HG03175 (cell line): ENCODE results near the gene CFAP53.
A peak's percentile ranks its signal among the peaks of the same experiment; 100 is the strongest.
"Not testable (repeated sequence)": the region's sequence is repeated elsewhere in the genome, so short reads cannot be mapped to it uniquely, and the experiment has no call there.

Source experiments
- ATAC-seq: cut with Tn5 transposase; IDR thresholded peaks from one replicate; pipeline ENCODE4 v1.9.1; 2021; ENCODE audit warnings: mild to moderate bottlenecking, moderate library complexity; ENCODE audit not compliant: unreplicated experiment

Gene CFAP53, protein sequence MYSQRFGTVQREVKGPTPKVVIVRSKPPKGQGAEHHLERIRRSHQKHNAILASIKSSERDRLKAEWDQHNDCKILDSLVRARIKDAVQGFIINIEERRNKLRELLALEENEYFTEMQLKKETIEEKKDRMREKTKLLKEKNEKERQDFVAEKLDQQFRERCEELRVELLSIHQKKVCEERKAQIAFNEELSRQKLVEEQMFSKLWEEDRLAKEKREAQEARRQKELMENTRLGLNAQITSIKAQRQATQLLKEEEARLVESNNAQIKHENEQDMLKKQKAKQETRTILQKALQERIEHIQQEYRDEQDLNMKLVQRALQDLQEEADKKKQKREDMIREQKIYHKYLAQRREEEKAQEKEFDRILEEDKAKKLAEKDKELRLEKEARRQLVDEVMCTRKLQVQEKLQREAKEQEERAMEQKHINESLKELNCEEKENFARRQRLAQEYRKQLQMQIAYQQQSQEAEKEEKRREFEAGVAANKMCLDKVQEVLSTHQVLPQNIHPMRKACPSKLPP

GRCh38 chr18:50266248-50266704 is at the start of gene CFAP53:
Gene CFAP53 (minus strand): TSS chr18:50266495. CDS start chr18:50266404, 91 bp downstream.
- peak; percentile 84 for ATAC-seq

DNA sequence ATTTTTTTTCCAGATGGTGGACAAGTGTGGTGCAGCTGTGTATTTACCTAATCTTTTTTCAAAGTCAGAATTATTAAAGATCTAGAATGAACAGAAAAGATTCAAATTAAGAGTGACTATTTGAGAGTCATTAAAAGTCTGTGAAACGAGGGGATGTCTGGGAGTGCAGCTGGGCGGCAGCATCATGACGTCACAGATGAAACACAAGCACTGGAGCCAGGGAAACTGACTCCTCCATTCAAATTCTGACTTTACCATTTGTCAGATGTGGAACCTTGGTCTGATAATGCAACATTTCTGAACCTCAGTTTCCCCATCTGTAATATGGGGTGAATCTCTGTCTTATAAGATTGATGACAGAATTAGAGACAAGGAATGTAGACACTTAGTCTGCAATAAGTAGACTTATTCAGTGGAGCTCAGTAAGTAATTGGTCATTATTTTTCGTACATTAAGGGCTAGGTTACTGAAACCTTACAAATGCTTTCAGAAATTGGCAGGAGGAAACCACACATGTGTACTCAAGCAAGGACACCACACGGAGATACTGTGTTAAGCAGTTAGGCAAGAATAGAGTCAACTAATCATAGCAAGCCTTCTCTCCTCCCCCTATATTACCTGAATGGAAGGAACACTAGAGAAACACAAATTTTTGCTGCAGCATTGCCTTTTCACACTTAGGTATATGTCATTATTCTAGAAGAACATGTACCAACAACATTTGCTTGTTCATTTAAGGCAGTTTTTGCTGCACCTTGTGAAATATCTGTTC is 49.0 kb upstream of the CFAP53 start:
- ATAC-seq, result peak; percentile 72

GRCh38 chr18:50313873-50314460 is 47.7 kb upstream of the CFAP53 start:
- ATAC-seq, result no peak

DNA sequence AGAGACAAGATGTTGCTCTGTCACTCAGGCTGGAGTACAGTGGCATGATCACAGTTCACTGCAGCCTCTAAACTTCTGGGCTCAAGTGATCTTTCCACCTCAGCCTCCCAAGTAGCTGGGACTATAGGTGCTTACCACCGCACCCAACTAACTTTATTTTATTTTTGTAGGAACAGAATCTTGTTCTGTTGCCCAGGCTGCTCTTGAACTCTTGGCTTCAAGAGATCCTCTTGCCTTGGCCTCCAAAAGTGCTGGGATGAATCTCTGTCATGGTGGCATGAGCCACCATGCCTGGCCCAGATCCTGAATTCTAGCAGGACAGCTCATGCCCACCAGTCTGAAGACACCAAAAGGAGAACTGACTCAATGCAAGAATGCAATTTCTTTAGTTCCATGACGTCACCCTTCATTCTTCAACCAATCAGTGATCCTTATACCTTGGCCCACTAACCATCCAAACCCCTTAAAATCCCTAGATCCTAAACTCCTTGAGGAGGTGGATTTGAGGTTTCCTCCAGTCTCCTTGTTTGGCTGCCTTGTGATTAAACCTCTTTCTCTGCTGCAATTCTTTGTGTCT is 46.8 kb upstream of the CFAP53 start:
- peak; percentile 30 for ATAC-seq

GRCh38 chr18:50312296-50313030 is 46.2 kb upstream of the CFAP53 start:
- ATAC-seq, result peak; percentile 76

GRCh38 chr18:50311650-50312049 is 45.4 kb upstream of the CFAP53 start:
- no peak for ATAC-seq

DNA sequence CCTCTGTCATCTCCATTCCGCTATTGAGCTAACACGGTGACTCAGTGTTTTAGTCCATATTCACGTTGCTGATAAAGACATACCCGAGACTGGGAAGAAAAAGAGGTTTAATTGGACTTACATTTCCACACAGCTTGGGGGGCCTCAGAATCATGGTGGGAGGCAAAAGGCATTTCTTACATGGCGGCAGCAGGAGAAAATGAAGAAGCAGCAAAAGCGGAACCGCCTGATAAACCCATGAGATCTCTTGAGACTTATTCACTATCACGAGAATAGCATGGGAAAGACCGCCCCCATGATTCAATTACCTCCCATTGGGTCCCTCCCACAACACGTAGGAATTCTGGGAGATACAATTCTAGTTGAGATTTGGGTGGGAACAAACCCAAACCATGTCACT is 43.8 kb upstream of the CFAP53 start:
- no peak for ATAC-seq

- ATAC-seq, result not testable (repeated sequence)
Measured at GRCh38 chr18:50308851-50309250, 42.6 kb upstream of the CFAP53 start.

DNA sequence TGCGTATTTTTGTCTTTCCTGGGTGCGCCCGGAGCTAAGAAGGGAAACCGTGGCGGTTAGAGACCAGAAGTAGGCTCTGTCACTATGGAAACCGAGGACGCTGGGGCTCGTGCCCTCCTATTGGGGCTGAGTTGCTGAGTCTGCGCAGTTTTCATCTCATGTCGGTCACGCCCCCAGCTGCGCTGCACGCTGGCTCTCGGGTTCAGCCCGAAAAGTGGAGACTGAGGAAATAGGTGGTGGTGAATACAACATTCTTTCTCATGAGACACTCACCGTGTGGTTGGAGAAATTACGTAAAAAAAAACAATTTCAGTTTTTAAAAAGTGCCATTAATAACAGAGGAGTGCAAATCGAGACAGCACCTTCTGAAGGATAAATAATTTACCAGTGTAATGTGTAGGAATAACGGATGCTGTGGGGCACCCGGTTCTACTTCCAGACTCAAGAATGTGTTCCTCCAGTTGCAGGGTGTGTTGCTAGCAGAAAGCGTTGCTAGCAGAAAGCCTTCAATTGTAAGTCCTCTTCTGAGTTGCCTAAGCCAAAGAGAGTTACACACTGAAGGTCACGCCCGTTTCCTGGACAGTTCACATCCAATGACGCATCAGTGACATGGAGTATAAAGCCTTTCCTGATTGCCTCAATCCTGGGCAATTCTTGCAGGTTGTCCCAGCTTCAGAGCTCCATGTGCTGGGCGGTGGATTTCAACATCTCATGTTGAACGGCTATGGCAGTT is 41.6 kb upstream of the CFAP53 start:
- ATAC-seq, result peak; percentile 95

DNA sequence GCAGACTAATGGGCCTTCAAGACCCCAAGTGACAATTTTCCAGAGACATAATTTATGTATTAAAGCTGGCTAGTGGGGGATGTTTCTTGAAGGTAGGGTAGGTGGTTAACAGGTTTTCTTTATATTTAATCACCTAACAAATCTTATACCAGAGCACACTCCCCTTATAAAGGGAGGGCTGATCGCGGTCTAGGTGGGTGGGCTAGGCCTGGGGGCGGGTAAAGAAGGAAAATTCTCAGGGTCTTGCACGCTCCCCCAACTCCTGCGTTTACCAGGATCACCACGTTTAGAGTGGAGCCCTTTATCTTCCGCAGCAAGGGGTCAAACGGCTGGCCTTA is 41.1 kb upstream of the CFAP53 start:
- no peak for ATAC-seq

- ATAC-seq, result no peak
Measured at GRCh38 chr18:50306944-50307343, 40.6 kb upstream of the CFAP53 start.

DNA sequence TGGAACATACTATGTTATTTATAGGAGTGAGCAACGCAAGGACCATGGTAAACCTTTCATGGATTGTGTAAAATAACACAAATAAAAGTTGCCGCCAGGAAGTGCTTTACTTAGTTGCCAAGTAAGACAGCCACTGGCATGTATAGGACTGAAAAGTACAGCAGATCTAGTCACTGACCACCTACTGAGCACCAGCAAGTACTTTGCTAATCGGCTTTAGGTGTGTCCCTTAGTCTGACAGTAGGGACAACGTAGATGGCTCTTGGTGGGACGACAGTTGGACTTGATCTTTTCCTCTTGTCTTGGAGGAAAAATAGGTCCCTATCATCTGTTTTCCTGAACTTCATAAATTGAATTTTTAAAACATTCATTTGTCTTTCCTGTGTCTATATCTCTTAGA is 34.8 kb upstream of the CFAP53 start:
- no peak for ATAC-seq

- ATAC-seq, result no peak
Measured at GRCh38 chr18:50299626-50300388, 33.5 kb upstream of the CFAP53 start.

GRCh38 chr18:50298443-50299284 is 32.4 kb upstream of the CFAP53 start:
- ATAC-seq, result no peak

- ATAC-seq, result peak; percentile 100
Measured at GRCh38 chr18:50297621-50298442, 31.5 kb upstream of the CFAP53 start.

DNA sequence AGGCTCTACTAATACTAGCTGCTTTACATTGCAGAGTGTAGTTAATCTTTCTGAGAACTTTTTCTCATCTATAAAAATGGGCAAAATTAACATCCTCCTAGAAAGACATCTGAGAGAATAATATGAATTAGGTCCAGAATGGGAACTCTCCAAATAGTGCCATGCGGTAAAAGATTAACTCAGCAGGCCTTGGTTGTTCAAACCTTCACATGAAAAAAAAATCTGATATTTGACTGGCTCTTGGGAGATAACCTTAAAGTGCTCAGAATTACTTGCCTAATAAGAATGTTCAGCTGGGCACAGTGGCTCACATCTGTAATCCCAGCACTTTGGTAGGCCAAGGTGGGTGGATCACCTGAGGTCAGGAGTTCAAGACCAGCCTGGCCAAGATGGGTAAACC is 26.7 kb upstream of the CFAP53 start:
- ATAC-seq, result no peak

- ATAC-seq, result no peak
Measured at GRCh38 chr18:50289108-50289443, 22.8 kb upstream of the CFAP53 start.
